Epithelial cell of proximal tubule (primary cell): ENCODE measurements around the gene MEGF9. TPM values are rescaled to one million over a fixed set of nuclear protein-coding genes. Genes with fewer than 3 reads are reported as not detected.

Source experiments
- DNase-seq: peaks from one replicate; pipeline ENCODE4 v3.0.0-alpha.2; 2011; ENCODE audit warnings: low read depth
- H3K4me3 ChIP-seq: 2 replicates; pipeline ENCODE4 v1.5.1; 2011; ENCODE audit warnings: low read depth, mild to moderate bottlenecking, low read length
- CTCF ChIP-seq: conservative IDR thresholded peaks from 2 replicates; pipeline ENCODE4 v1.5.1; 2012; ENCODE audit warnings: low read depth, mild to moderate bottlenecking, low read length
- total RNA-seq: library from RNA; depleted of rRNA; stranded (reverse); fragments of >200 nt; gene quantifications from 2 replicates; pipeline ENCODE4 v1.2.3, GENCODE V29; 2015

Gene MEGF9
- total RNA-seq, result 9.9 and 11.1 TPM in 2 replicates

GRCh38 chr9:120714088-120714845 lies at the start of gene MEGF9:
Gene MEGF9 (minus strand): TSS chr9:120714470. CDS start chr9:120714358, 112 bp downstream.
- DNase-seq, result peak; percentile 58
- TF ChIP-seq CTCF, result no peak
- H3K4me3 ChIP-seq, result peak within 1 kb of the TSS; percentile 90

DNA sequence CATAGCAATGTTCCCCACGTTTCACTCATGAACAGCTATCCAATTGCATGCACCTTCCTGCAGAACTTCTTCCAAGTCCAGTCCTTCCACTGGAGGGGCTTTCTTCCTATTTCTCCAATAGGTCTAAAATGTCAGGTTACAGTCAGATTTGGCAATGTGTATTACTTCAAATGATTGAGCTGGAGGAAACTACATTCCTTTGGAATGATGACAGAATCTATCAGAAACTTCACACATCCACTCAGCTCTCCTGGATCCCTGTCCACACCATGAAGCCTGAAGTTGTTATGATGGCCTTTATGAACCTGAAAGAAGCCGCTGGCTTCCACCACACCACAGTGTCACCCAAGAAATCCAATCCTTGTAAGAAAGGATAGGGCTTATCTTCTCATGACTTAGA lies 46.7 kb upstream of the MEGF9 start:
- peak; percentile 9 for DNase-seq
- H3K4me3 ChIP-seq, result no peak overlapping the region

GRCh38 chr9:120759755-120760400 lies 45.6 kb upstream of the MEGF9 start:
- no peak for TF ChIP-seq CTCF
- DNase-seq, result no peak
- no peak overlapping the region for H3K4me3 ChIP-seq

More for the DNA sequence above, 46.7 kb upstream of the MEGF9 start:
- TF ChIP-seq CTCF, result no peak

DNA sequence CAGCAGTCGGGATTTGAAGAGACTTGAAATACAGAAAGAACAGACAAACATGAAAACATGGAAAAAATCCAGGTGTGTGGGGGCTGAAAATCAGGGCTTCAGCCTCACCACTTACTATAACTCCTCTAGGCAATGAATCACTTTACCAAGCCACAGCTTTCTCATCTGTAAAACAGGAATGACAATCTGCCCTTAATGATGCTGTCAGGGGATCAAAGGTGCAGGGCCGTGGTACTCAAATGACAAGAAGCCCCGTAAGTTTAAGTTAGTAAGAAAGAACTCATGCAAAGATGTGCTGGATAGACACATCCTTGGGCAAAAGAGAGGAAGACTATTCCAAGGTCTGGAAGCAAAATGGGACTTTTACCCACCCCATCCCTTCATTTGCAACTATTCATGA lies 44.3 kb upstream of the MEGF9 start:
- no peak for TF ChIP-seq CTCF
- no peak for DNase-seq
- H3K4me3 ChIP-seq, result no peak overlapping the region

- no peak for TF ChIP-seq CTCF
- no peak for DNase-seq
- H3K4me3 ChIP-seq, result no peak overlapping the region
These were observed 43.0 kb upstream of the MEGF9 start for GRCh38 chr9:120757026-120757913.

DNA sequence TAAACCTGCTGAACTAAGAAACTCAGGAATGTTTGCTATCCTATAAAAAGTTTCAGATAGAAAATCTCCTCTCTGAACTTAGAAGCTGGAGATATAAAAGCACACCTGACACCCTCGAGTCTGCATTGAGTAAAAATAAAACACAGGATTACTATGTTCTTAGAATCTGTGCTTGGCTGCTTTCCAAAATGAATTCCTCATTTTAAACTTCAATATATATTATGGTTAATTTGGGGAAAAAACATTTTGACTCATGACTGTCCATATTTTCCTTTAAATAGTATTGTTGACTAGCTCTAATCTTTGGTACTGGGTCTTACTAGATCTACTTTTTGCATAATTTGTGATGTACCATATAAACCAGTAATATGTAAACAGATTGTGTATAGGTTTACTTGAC lies 42.3 kb upstream of the MEGF9 start:
- no peak for TF ChIP-seq CTCF
- DNase-seq, result no peak
- no peak overlapping the region for H3K4me3 ChIP-seq
